HFFc6 (cell line): ENCODE results near the gene KLF7. TPM values are rescaled to one million over a fixed set of nuclear protein-coding genes. Genes with fewer than 3 reads are reported as not detected.
A peak's percentile ranks its signal among the peaks of the same experiment; 100 is the strongest.

Experiments
- DNase-seq: peaks from one replicate; pipeline ENCODE4 v3.0.0-alpha.2; 2018
- H3K27ac Mint-ChIP-seq: 2 replicates; pipeline ENCODE4 v1.8.0; 2020; ENCODE audit warnings: mild to moderate bottlenecking, mixed read lengths
- H3K27me3 Mint-ChIP-seq: 2 replicates; pipeline ENCODE4 v1.8.0; 2021; ENCODE audit warnings: mild to moderate bottlenecking, moderate library complexity, mixed read lengths; ENCODE audit not compliant: insufficient read depth
- H3K36me3 Mint-ChIP-seq: 2 replicates; pipeline ENCODE4 v1.8.0; 2021; ENCODE audit warnings: low read depth, mixed read lengths
- H3K4me1 Mint-ChIP-seq: 2 replicates; pipeline ENCODE4 v1.8.0; 2020; ENCODE audit warnings: low read depth, mixed read lengths
- H3K4me3 Mint-ChIP-seq: 2 replicates; pipeline ENCODE4 v1.8.0; 2020; ENCODE audit warnings: mild to moderate bottlenecking, moderate library complexity, mixed read lengths
- H3K9me3 Mint-ChIP-seq: 2 replicates; pipeline ENCODE4 v1.8.0; 2020; ENCODE audit warnings: mild to moderate bottlenecking, mixed read lengths
- total RNA-seq, 6 experiments: library from RNA; stranded (reverse); fragmentation: NEBNext Ultra II Directional; extraction: Animal tissue kit (Norgen Biotek cat#: 25700); gene quantifications; 2 replicates in 1 of 6; 3 replicates in 5 of 6; pipeline ENCODE4 v1.2.3, GENCODE V29; 2021
- TF ChIP-seq, protein P1 (sequence below): fragments of 200-600 bp; sonication (generic); IDR thresholded peaks from 2 replicates; pipeline ENCODE4 v1.5.0; 2021; ENCODE audit warnings: antibody characterized with exemption, mild to moderate bottlenecking

Gene KLF7
- total RNA-seq, 6 experiments from 2014 or later = 29.4 to 45.0 (median 34.0) TPM

- Mint-ChIP-seq H3K4me3 (no peak overlapping the region), H3K4me1 (no peaks in the 10 kb centered on the region), H3K27ac (no peak overlapping the region), H3K27me3 (no peaks in the 10 kb centered on the region; the same call in 1 of the 2 replicates), H3K36me3 (no peaks in the 10 kb centered on the region), H3K9me3 (no peaks in the 10 kb centered on the region)
- TF ChIP-seq, protein P1, sequence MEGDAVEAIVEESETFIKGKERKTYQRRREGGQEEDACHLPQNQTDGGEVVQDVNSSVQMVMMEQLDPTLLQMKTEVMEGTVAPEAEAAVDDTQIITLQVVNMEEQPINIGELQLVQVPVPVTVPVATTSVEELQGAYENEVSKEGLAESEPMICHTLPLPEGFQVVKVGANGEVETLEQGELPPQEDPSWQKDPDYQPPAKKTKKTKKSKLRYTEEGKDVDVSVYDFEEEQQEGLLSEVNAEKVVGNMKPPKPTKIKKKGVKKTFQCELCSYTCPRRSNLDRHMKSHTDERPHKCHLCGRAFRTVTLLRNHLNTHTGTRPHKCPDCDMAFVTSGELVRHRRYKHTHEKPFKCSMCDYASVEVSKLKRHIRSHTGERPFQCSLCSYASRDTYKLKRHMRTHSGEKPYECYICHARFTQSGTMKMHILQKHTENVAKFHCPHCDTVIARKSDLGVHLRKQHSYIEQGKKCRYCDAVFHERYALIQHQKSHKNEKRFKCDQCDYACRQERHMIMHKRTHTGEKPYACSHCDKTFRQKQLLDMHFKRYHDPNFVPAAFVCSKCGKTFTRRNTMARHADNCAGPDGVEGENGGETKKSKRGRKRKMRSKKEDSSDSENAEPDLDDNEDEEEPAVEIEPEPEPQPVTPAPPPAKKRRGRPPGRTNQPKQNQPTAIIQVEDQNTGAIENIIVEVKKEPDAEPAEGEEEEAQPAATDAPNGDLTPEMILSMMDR = no peak
- no peak for DNase-seq
These were observed 37.3 kb upstream of the KLF7 start for GRCh38 chr2:207203056-207203455.

DNA sequence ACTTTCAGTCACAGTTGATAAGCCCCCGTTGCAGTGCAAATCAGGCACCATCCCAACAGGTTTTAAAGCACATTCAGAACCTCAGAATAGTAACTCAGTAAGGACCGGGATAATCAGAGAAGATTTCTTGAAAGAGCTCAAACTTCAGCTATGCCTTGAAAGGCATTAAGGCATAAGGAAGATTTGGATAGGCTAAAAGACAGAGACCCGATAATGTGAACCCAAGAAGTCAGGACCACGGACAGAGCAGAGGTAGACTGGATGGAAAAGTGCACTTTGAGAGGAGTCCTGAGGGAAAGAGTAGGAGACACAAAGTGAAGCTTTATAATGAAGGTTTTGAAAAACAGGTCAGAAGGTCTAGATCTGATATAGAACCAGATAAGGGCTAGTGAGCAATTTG is 36.9 kb upstream of the KLF7 start:
- no peaks in the 10 kb centered on the region for H3K9me3 Mint-ChIP-seq
- peak; percentile 28 for DNase-seq
- H3K36me3 Mint-ChIP-seq = no peaks in the 10 kb centered on the region
- H3K27me3 Mint-ChIP-seq = no peaks in the 10 kb centered on the region; the same call in 1 of the 2 replicates
- H3K27ac Mint-ChIP-seq = no peak overlapping the region
- no peaks in the 10 kb centered on the region for H3K4me1 Mint-ChIP-seq
- no peak overlapping the region for H3K4me3 Mint-ChIP-seq
- TF ChIP-seq, protein P1 = no peak

- DNase-seq = no peak
- TF ChIP-seq, protein P1 = no peak
- Mint-ChIP-seq H3K27ac (no peak overlapping the region), H3K4me3 (no peak overlapping the region), H3K27me3 (no peaks in the 10 kb centered on the region; the same call in 1 of the 2 replicates), H3K4me1 (no peaks in the 10 kb centered on the region), H3K9me3 (no peaks in the 10 kb centered on the region), H3K36me3 (no peaks in the 10 kb centered on the region)
These were observed 35.7 kb upstream of the KLF7 start for GRCh38 chr2:207201416-207201815.

DNA sequence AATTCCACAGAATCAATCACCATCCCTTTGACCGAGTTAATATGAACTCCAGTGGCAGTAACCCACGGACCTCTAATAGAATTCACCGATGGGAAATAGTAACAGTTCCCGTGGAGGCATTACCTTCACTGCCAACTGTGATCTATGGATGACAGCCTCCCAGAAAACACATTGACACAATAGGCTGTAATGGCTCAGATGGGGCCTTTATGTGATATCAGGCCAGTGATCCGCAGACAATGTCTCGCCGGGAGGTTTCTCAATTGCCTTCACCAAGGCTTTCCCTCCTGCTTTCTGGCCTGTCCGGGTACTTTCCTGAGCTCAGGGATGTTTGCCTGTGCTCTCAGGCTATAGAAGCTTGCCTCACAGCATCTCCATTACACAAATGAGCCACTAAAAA is 34.4 kb upstream of the KLF7 start:
- H3K36me3 Mint-ChIP-seq = no peaks in the 10 kb centered on the region
- no peaks in the 10 kb centered on the region; the same call in 1 of the 2 replicates for H3K27me3 Mint-ChIP-seq
- H3K4me3 Mint-ChIP-seq = no peak overlapping the region
- TF ChIP-seq, protein P1 = no peak
- no peak for DNase-seq
- H3K4me1 Mint-ChIP-seq = no peaks in the 10 kb centered on the region
- no peak overlapping the region for H3K27ac Mint-ChIP-seq
- H3K9me3 Mint-ChIP-seq = no peaks in the 10 kb centered on the region

DNA sequence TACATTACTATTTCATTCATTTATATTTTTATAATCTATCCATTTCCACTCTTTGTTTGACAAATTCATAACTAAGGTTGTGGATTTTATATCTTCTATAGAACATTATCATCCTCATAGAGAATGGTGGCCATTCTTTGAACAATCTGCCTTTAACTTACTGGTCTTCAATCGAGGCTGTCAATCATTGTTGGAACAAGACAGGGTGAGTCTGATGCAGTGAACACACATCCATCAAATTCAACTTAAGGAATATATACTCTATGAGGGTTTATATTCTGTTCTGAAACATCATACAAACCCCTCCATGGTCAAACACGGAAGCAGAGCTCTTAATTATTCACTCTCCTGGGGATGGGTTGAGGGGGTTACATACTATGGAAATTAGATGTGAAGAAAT is 28.3 kb upstream of the KLF7 start:
- no peaks in the 10 kb centered on the region; the same call in 1 of the 2 replicates for H3K27me3 Mint-ChIP-seq
- peaks cover 8% of the 10 kb centered on the region for H3K4me1 Mint-ChIP-seq
- H3K36me3 Mint-ChIP-seq = no peaks in the 10 kb centered on the region
- no peaks in the 10 kb centered on the region for H3K9me3 Mint-ChIP-seq
- no peak overlapping the region for H3K27ac Mint-ChIP-seq
- TF ChIP-seq, protein P1 = no peak
- DNase-seq = no peak
- H3K4me3 Mint-ChIP-seq = no peak overlapping the region
